ENCODE measurements around the gene FBXO48.
"Not testable (repeated sequence)": the region's sequence is repeated elsewhere in the genome, so short reads cannot be mapped to it uniquely, and the experiment has no call there.

The FBXO48 gene

DNA sequence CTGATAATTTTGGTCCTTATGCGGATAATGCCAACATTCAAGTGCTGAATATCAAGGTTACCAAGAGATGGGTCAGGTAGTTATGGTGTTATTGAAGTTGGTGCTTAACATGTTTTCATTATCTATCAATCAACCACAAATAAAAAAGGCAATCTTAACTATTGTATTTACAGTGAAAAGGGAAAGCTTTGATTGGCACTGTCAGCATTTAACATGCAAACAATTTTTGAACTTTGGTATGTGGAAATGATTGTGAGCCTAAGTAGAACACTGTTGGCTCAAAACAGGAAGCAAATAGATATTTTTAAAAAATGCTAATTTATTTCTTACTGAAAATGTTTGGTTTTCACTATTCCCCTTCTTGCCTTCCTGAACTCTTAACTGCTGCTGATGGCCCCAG is 22.2 kb upstream of the FBXO48 start:
- no peaks in the 10 kb centered on the region for H3K27me3 ChIP-seq
- no peaks in the 10 kb centered on the region for H3K4me1 ChIP-seq (ENCODE audit: control insufficient read depth in 1 of 2, insufficient read depth in 1 of 2, low read depth in 1 of 2, low read length in 1 of 2)
- H3K36me3 ChIP-seq = no peaks in the 10 kb centered on the region
- no peaks in the 10 kb centered on the region for H3K9me3 ChIP-seq
- TF ChIP-seq, protein P1, sequence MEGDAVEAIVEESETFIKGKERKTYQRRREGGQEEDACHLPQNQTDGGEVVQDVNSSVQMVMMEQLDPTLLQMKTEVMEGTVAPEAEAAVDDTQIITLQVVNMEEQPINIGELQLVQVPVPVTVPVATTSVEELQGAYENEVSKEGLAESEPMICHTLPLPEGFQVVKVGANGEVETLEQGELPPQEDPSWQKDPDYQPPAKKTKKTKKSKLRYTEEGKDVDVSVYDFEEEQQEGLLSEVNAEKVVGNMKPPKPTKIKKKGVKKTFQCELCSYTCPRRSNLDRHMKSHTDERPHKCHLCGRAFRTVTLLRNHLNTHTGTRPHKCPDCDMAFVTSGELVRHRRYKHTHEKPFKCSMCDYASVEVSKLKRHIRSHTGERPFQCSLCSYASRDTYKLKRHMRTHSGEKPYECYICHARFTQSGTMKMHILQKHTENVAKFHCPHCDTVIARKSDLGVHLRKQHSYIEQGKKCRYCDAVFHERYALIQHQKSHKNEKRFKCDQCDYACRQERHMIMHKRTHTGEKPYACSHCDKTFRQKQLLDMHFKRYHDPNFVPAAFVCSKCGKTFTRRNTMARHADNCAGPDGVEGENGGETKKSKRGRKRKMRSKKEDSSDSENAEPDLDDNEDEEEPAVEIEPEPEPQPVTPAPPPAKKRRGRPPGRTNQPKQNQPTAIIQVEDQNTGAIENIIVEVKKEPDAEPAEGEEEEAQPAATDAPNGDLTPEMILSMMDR (IDR thresholded peaks at IDR 0.05) = no peak
- H3K27ac ChIP-seq = no peak overlapping the region
- no peak overlapping the region for H3K4me3 ChIP-seq (ENCODE audit: low read depth in 1 of 2, low read length in 1 of 2)

DNA sequence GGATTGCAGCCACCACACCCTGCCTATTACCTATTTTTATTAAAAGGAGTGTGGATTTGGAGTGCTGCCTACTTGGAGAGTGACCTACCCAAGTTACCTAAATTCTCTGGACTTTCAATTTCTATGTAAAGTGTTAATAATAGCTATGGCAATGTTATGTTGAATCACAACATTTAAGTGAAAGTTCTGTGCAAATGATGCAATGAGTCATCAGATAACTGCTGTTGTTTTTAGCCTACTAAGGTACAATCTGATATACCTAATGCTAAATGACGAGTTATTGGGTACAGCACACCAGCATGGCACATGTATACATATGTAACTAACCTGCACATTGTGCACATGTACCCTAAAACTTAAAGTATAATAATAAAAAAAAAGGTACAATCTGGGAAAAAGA is 21.5 kb upstream of the FBXO48 start:
- not testable (repeated sequence) for H3K36me3 ChIP-seq; H3K9me3 ChIP-seq; H3K4me1 ChIP-seq (ENCODE audit: control insufficient read depth in 1 of 2, insufficient read depth in 1 of 2, low read depth in 1 of 2, low read length in 1 of 2); H3K27me3 ChIP-seq; H3K4me3 ChIP-seq (ENCODE audit: low read depth in 1 of 2, low read length in 1 of 2); H3K27ac ChIP-seq

DNA sequence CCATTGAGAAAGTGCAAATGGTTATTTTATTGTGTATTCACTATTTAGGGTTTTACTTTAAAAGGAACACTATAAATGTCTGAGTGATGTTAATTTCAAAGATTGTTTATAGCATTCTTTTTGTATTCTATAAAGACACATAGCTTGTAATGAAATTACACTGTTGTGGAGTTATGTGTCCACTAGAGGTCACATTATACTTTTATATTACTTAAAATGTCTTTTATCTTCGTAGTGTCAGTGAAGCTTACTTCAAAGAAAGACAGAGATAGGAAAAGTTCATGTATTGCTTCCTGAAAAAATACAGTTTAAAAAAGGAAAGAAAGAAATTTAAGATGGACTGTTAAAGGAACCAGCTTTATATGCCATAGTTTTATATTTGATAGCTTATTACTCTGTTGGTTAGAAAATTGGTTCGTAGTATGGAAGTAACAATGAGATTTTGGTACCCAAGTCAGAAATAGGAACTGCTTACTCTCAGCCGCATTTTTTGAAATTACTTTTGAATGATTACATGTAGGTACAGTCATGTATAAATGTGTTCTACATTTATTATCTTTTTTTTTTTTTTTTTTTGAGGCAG is 20.8 kb upstream of the FBXO48 start:
- Histone ChIP-seq H3K4me3 (ENCODE audit: low read depth in 1 of 2, low read length in 1 of 2) (no peak overlapping the region), H3K27me3 (no peaks in the 10 kb centered on the region), H3K27ac (no peak overlapping the region), H3K9me3 (no peaks in the 10 kb centered on the region), H3K36me3 (no peaks in the 10 kb centered on the region), H3K4me1 (ENCODE audit: control insufficient read depth in 1 of 2, insufficient read depth in 1 of 2, low read depth in 1 of 2, low read length in 1 of 2) (no peaks in the 10 kb centered on the region)
- TF ChIP-seq, protein P1 (IDR thresholded peaks at IDR 0.05) = no peak

DNA sequence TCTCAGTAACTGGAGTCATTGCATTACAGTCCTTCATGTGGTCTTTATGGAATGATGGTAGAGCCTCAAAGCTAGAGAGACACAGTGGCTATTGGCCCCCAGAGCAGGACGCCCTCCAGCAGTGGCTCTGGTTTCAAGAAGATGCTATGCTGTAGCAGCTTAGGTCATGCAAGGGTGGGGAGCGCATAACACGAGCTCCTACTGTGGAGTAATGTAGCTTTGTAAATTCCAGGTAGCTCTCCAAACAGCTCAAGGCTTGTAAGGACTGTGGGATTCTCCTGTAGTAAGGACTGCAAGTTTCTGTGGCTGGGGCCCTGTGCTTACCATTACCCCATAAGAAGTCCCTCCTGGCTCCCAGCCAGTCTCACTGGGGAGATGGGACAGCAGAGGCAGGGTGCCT is 15.9 kb upstream of the FBXO48 start:
- H3K36me3 ChIP-seq = no peaks in the 10 kb centered on the region
- no peak overlapping the region for H3K4me3 ChIP-seq (ENCODE audit: low read depth in 1 of 2, low read length in 1 of 2)
- no peaks in the 10 kb centered on the region for H3K9me3 ChIP-seq
- H3K27ac ChIP-seq = no peak overlapping the region
- no peaks in the 10 kb centered on the region for H3K27me3 ChIP-seq
- no peaks in the 10 kb centered on the region for H3K4me1 ChIP-seq (ENCODE audit: control insufficient read depth in 1 of 2, insufficient read depth in 1 of 2, low read depth in 1 of 2, low read length in 1 of 2)
- TF ChIP-seq, protein P1 (IDR thresholded peaks at IDR 0.05) = no peak

DNA sequence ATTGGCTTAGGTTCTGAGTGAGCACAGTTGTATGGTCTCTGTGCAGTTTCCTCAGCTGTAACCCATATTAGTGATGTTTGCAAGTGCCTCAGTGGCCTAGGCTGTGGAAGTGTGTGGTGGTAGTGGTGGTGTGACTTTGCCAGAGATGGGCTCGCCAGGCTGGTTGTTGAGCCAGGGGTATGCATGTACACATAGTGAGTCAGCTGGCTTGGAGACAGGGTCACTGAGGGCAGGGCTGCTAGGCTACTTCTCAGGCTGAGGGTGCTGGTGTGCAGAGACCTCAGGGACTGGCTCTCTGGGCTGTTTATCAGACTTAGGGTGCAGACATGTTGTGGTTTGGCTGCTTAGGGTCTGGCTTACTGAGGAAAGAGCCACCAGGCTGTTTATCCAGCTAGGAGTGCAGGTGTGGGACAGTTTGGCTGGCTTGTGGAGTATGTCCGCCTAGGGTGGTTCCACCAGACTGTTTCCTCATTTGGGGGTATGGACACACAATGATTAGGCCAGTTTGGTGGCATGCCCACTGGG is 15.3 kb upstream of the FBXO48 start:
- Histone ChIP-seq H3K36me3 (no peaks in the 10 kb centered on the region), H3K4me1 (ENCODE audit: control insufficient read depth in 1 of 2, insufficient read depth in 1 of 2, low read depth in 1 of 2, low read length in 1 of 2) (no peaks in the 10 kb centered on the region), H3K9me3 (no peaks in the 10 kb centered on the region), H3K27ac (no peak overlapping the region), H3K4me3 (ENCODE audit: low read depth in 1 of 2, low read length in 1 of 2) (no peak overlapping the region), H3K27me3 (no peaks in the 10 kb centered on the region)
- TF ChIP-seq, protein P1 (IDR thresholded peaks at IDR 0.05) = no peak

DNA sequence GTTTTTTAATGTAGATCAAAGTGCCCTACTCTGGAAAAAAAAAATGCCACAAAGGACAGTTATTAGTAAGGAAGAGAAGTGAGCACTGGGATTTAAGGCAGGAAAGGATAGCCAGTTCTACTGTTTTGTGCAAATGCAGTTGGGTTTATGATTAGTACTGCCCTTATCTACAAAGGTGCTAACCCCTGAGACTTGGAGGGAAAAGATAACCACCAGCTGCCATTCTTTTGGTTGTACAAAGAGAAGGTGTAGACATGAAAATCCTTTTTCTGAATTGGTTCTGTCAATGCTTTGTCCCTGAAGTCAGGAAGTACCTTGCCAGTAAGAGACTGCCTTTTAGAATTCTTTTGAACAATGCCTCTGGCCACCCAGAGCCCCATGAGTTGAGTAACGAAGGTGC is 11.6 kb upstream of the FBXO48 start:
- Histone ChIP-seq H3K27me3 (no peaks in the 10 kb centered on the region), H3K4me1 (ENCODE audit: control insufficient read depth in 1 of 2, insufficient read depth in 1 of 2, low read depth in 1 of 2, low read length in 1 of 2) (no peaks in the 10 kb centered on the region), H3K36me3 (no peaks in the 10 kb centered on the region), H3K4me3 (ENCODE audit: low read depth in 1 of 2, low read length in 1 of 2) (no peak overlapping the region), H3K27ac (no peak overlapping the region), H3K9me3 (no peaks in the 10 kb centered on the region)
- TF ChIP-seq, protein P1 (IDR thresholded peaks at IDR 0.05) = no peak
